Thyroid gland (tissue), 4 donors: ENCODE results near the gene STMND1.

Experiments used
- POLR2A ChIP-seq, 2 donors: fragments of 450-650 bp; IDR thresholded peaks; one replicate each; pipeline ENCODE4 v1.6.1; 2017; ENCODE audit warnings: antibody characterized with exemption in 2 of 2, mild to moderate bottlenecking in 2 of 2, moderate library complexity in 1 of 2
- TF ChIP-seq, protein P1 (sequence below), 6 experiments: fragments of 200-600 bp in 3 of 6; fragments of 450-650 bp in 3 of 6; sonication (generic) in 3 of 6; IDR thresholded peaks; one replicate each; pipeline ENCODE4 v1.5.1; 2016 to 2019; ENCODE audit warnings: antibody characterized with exemption in 6 of 6, mild to moderate bottlenecking in 2 of 6, inconsistent platforms in 1 of 6, moderate library complexity in 1 of 6

GRCh38 chr6:17125407-17125806 lies 23.6 kb downstream of the STMND1 start:
- TF ChIP-seq, protein P1, sequence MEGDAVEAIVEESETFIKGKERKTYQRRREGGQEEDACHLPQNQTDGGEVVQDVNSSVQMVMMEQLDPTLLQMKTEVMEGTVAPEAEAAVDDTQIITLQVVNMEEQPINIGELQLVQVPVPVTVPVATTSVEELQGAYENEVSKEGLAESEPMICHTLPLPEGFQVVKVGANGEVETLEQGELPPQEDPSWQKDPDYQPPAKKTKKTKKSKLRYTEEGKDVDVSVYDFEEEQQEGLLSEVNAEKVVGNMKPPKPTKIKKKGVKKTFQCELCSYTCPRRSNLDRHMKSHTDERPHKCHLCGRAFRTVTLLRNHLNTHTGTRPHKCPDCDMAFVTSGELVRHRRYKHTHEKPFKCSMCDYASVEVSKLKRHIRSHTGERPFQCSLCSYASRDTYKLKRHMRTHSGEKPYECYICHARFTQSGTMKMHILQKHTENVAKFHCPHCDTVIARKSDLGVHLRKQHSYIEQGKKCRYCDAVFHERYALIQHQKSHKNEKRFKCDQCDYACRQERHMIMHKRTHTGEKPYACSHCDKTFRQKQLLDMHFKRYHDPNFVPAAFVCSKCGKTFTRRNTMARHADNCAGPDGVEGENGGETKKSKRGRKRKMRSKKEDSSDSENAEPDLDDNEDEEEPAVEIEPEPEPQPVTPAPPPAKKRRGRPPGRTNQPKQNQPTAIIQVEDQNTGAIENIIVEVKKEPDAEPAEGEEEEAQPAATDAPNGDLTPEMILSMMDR (IDR thresholded peaks at IDR 0.05): no peak
- no peak for TF ChIP-seq POLR2A (IDR thresholded peaks at IDR 0.05)
